DOHH2 (cell line): ENCODE measurements around the gene B4GAT1.

ENCODE experiments used
- H3F3A ChIP-seq: fragments of 200-600 bp; sonication (generic), shearing (Covaris generic); 2 replicates; pipeline ENCODE4 v1.6.0; 2016; ENCODE audit warnings: antibody characterized with exemption, mild to moderate bottlenecking; ENCODE audit not compliant: control insufficient read depth, insufficient read depth
- H3K27ac ChIP-seq: fragments of 200-600 bp; sonication (generic); 2 replicates; pipeline ENCODE4 v1.5.1; 2014; ENCODE audit warnings: low read depth, mild to moderate bottlenecking, low read length, moderate library complexity
- H3K27me3 ChIP-seq: fragments of 200-600 bp; sonication (generic); 2 replicates; pipeline ENCODE4 v1.6.1; 2014; ENCODE audit warnings: mild to moderate bottlenecking, low read length, mixed read lengths; ENCODE audit not compliant: control insufficient read depth
- H3K36me3 ChIP-seq: fragments of 200-600 bp; sonication (generic); 2 replicates; pipeline ENCODE4 v1.6.1; 2014; ENCODE audit warnings: mild to moderate bottlenecking, low read length, moderate library complexity, mixed read lengths; ENCODE audit not compliant: control insufficient read depth
- H3K4me1 ChIP-seq: fragments of 200-600 bp; sonication (generic); 2 replicates; pipeline ENCODE4 v1.6.1; 2014; ENCODE audit warnings: mild to moderate bottlenecking, low read length, mixed read lengths; ENCODE audit not compliant: control insufficient read depth
- H3K4me2 ChIP-seq: fragments of 200-600 bp; sonication (generic); 2 replicates; pipeline ENCODE4 v1.6.0; 2014; ENCODE audit warnings: mild to moderate bottlenecking, low read length, moderate library complexity
- H3K4me3 ChIP-seq: fragments of 200-600 bp; sonication (generic); 2 replicates; pipeline ENCODE4 v1.5.1; 2014; ENCODE audit warnings: mild to moderate bottlenecking, low read length, mixed read lengths
- H3K79me2 ChIP-seq: fragments of 200-600 bp; sonication (generic); 2 replicates; pipeline ENCODE4 v1.6.1; 2014; ENCODE audit warnings: mild to moderate bottlenecking, low read length, mixed read lengths; ENCODE audit not compliant: control insufficient read depth
- H3K9me2 ChIP-seq: fragments of 200-600 bp; sonication (generic); replicated peaks from 2 replicates; pipeline ENCODE4 v1.6.1; 2014; ENCODE audit warnings: mild to moderate bottlenecking, low read length, mixed read lengths; ENCODE audit not compliant: control insufficient read depth
- H3K9me3 ChIP-seq: fragments of 200-600 bp; sonication (generic); 2 replicates; pipeline ENCODE4 v1.6.1; 2014; ENCODE audit warnings: antibody characterized with exemption, low read length, mixed read lengths; ENCODE audit not compliant: control insufficient read depth, insufficient read depth
- H4K20me1 ChIP-seq: fragments of 200-600 bp; sonication (generic); 2 replicates; pipeline ENCODE4 v1.6.0; 2014; ENCODE audit warnings: low read depth, mild to moderate bottlenecking, antibody characterized with exemption, low read length, moderate library complexity; ENCODE audit not compliant: control insufficient read depth, insufficient read depth
- CTCF ChIP-seq: fragments of 200-600 bp; sonication (generic); IDR thresholded peaks from one replicate; pipeline ENCODE4 v1.5.1; 2014; ENCODE audit warnings: antibody characterized with exemption, mild to moderate bottlenecking, low read depth, low read length; ENCODE audit not compliant: poor library complexity, severe bottlenecking
- EZH2phosphoT487 ChIP-seq: fragments of 200-600 bp; sonication (generic); IDR thresholded peaks from 2 replicates; pipeline ENCODE4 v1.6.1; 2017; ENCODE audit warnings: borderline replicate concordance, mild to moderate bottlenecking, antibody characterized with exemption, low read length, moderate library complexity, mixed read lengths

The B4GAT1 gene

GRCh38 chr11:66314186-66314501 is 33.3 kb downstream of the B4GAT1 start:
- Histone ChIP-seq H3K27ac (no peak overlapping the region), H3K4me3 (no peak overlapping the region)
- TF ChIP-seq CTCF, result no peak
- TF ChIP-seq EZH2phosphoT487, result no peak

GRCh38 chr11:66313321-66314185 is 33.9 kb downstream of the B4GAT1 start:
- H3K4me1 ChIP-seq, result peaks cover 40% of the 10 kb centered on the region
- H3K9me2 ChIP-seq, result no peaks in the 10 kb centered on the region
- H3K27me3 ChIP-seq, result no peaks in the 10 kb centered on the region
- H3K4me3 ChIP-seq, result peak overlapping the region; percentile 52
- TF ChIP-seq CTCF (peak; percentile 34), EZH2phosphoT487 (no peak)
- H3K79me2 ChIP-seq, result no peaks in the 10 kb centered on the region
- H3K27ac ChIP-seq, result no peak overlapping the region
- no peaks in the 10 kb centered on the region for H3K36me3 ChIP-seq
- peak overlapping the region; percentile 55 for H3K4me2 ChIP-seq
- H3F3A ChIP-seq, result peaks cover 9% of the 10 kb centered on the region
- H4K20me1 ChIP-seq, result no peaks in the 10 kb centered on the region
- H3K9me3 ChIP-seq, result no peaks in the 10 kb centered on the region

More at GRCh38 chr11:66314186-66314501, 33.3 kb downstream of the B4GAT1 start:
- no peak overlapping the region for H3K4me2 ChIP-seq
- peaks cover 11% of the 10 kb centered on the region for H3F3A ChIP-seq
- H3K9me3 ChIP-seq, result no peaks in the 10 kb centered on the region
- H3K36me3 ChIP-seq, result no peaks in the 10 kb centered on the region
- peaks cover 46% of the 10 kb centered on the region for H3K4me1 ChIP-seq
- no peaks in the 10 kb centered on the region for H3K9me2 ChIP-seq
- no peaks in the 10 kb centered on the region for H3K79me2 ChIP-seq
- no peaks in the 10 kb centered on the region for H4K20me1 ChIP-seq
- H3K27me3 ChIP-seq, result no peaks in the 10 kb centered on the region

- TF ChIP-seq CTCF (no peak), EZH2phosphoT487 (no peak)
- Histone ChIP-seq H3K9me3 (no peaks in the 10 kb centered on the region), H3K4me1 (peaks cover 32% of the 10 kb centered on the region), H3F3A (peaks cover 4% of the 10 kb centered on the region; the same call in 1 of the 2 replicates), H3K4me3 (peak overlapping the region; percentile 82), H3K79me2 (no peaks in the 10 kb centered on the region), H3K36me3 (no peaks in the 10 kb centered on the region), H3K9me2 (no peaks in the 10 kb centered on the region), H4K20me1 (no peaks in the 10 kb centered on the region), H3K27ac (peak overlapping the region; percentile 77), H3K27me3 (no peaks in the 10 kb centered on the region), H3K4me2 (peak overlapping the region; percentile 87)
These were observed 34.7 kb downstream of the B4GAT1 start for GRCh38 chr11:66312549-66313320.
